Astrocyte (in vitro differentiated cells and primary cell): ENCODE data around the gene GCDH. TPM values are rescaled to one million over a fixed set of nuclear protein-coding genes. Genes with fewer than 3 reads are reported as not detected.

Experiments used
- DNase-seq: peaks from one replicate; pipeline ENCODE4 v3.0.0-alpha.2; 2010; ENCODE audit warnings: low read depth
- FAIRE-seq: peaks from 2 replicates; lab custom pipeline; 2011; peaks lifted over from hg19 to GRCh38; lab: Jason Lieb, UNC
- H2AFZ ChIP-seq: 2 replicates; pipeline ENCODE4 v1.6.0; 2012; ENCODE audit warnings: low read depth, low read length, inconsistent platforms
- H3K27ac ChIP-seq: 2 replicates; pipeline ENCODE4 v1.5.1; 2011; ENCODE audit warnings: low read depth, low read length, inconsistent platforms
- H3K27me3 ChIP-seq: 2 replicates; pipeline ENCODE4 v1.6.0; 2011; ENCODE audit warnings: low read length, inconsistent platforms; ENCODE audit not compliant: insufficient read depth
- H3K36me3 ChIP-seq: 2 replicates; pipeline ENCODE4 v1.5.1; 2011; ENCODE audit warnings: low read length, inconsistent platforms; ENCODE audit not compliant: insufficient read depth
- H3K4me1 ChIP-seq: 2 replicates; pipeline ENCODE4 v1.5.1; 2011; ENCODE audit warnings: low read length, inconsistent platforms; ENCODE audit not compliant: insufficient read depth
- H3K4me2 ChIP-seq: 2 replicates; pipeline ENCODE4 v1.6.0; 2012; ENCODE audit warnings: low read length, inconsistent platforms
- H3K4me3 ChIP-seq: 2 replicates; pipeline ENCODE4 v1.5.1; 2011; ENCODE audit warnings: low read depth, mild to moderate bottlenecking, low read length, inconsistent platforms; ENCODE audit not compliant: insufficient read depth
- H3K79me2 ChIP-seq: 2 replicates; pipeline ENCODE4 v1.6.0; 2012; ENCODE audit warnings: mild to moderate bottlenecking, low read length, inconsistent platforms; ENCODE audit not compliant: insufficient read depth
- H3K9ac ChIP-seq: 2 replicates; pipeline ENCODE4 v1.6.0; 2012; ENCODE audit warnings: mild to moderate bottlenecking, low read length, inconsistent platforms
- H3K9me3 ChIP-seq: 2 replicates; pipeline ENCODE4 v1.5.1; 2012; ENCODE audit warnings: low read depth, mild to moderate bottlenecking, low read length, inconsistent platforms; ENCODE audit not compliant: insufficient read depth
- H4K20me1 ChIP-seq: 2 replicates; pipeline ENCODE4 v1.6.0; 2012; ENCODE audit warnings: low read length, inconsistent platforms; ENCODE audit not compliant: insufficient read depth
- H3K27ac Mint-ChIP-seq: one replicate; pipeline ENCODE4 v1.8.0; 2021; ENCODE audit warnings: mild to moderate bottlenecking, mixed read lengths; ENCODE audit not compliant: unreplicated experiment
- H3K27me3 Mint-ChIP-seq: one replicate; pipeline ENCODE4 v1.8.0; 2021; ENCODE audit warnings: low read depth, mixed read lengths; ENCODE audit not compliant: unreplicated experiment
- H3K36me3 Mint-ChIP-seq: one replicate; pipeline ENCODE4 v1.8.0; 2021; ENCODE audit warnings: low read depth, mixed read lengths; ENCODE audit not compliant: unreplicated experiment
- H3K4me1 Mint-ChIP-seq: one replicate; pipeline ENCODE4 v1.8.0; 2021; ENCODE audit warnings: low read depth, mixed read lengths; ENCODE audit not compliant: unreplicated experiment
- H3K4me3 Mint-ChIP-seq: one replicate; pipeline ENCODE4 v1.8.0; 2021; ENCODE audit warnings: mild to moderate bottlenecking, moderate library complexity, mixed read lengths; ENCODE audit not compliant: unreplicated experiment
- H3K9me3 Mint-ChIP-seq: one replicate; pipeline ENCODE4 v1.8.0; 2021; ENCODE audit warnings: mild to moderate bottlenecking, mixed read lengths; ENCODE audit not compliant: unreplicated experiment
- EZH2 ChIP-seq: IDR thresholded peaks from 2 replicates; pipeline ENCODE4 v1.6.1; 2012; ENCODE audit warnings: mild to moderate bottlenecking, low read length, inconsistent platforms; ENCODE audit not compliant: insufficient read depth
- total RNA-seq: library from RNA; stranded (reverse); gene quantifications from 2 replicates; pipeline ENCODE4 v1.2.1, GENCODE V29; 2021
- TF ChIP-seq, protein P1 (sequence below): IDR thresholded peaks from 2 replicates; pipeline ENCODE4 v1.5.1; 2011; ENCODE audit warnings: low read depth, mild to moderate bottlenecking, inconsistent platforms, low read length, moderate library complexity; ENCODE audit not compliant: insufficient read depth

Gene GCDH
- total RNA-seq, 1 donor from 2014 or later: 17.5 TPM

DNA sequence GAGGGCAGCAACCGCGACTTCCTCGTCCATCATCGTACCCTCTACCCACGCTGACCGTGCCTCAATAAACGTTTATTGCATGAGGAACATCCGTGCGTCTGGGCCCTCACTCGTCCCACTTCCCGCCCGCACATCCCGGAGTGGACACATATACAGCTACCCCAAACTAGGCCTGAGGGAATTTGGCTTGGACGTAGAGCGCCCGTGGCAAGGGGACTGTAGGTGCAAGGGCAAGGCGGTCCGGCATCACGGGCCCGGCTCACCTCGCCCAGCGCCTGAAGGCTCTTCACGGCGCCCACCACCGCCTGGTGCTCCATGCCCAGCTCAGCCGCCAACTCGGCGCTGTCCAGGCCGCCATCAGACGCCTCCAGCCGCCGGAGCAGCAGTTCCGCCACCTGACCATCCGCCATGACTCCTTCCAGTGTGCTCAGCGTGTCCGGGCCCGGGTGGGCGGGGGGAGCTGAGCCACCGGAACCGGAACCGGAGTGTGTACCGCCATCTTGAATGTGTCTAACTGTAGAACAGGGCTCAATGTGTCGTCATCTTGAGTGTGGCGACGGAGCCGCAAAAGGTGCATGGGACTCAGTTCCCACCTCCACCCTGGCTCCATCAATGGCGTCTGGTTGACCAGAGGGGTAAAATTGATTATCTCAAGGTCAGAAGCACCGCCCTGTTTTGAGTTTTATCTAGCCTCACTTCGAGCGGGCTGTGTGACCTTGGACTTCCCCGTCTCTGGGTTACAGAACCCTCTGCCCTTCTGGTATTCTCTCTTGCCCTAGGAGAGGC lies 42.5 kb downstream of the GCDH start, which contains the start of gene FARSA:
TSS of gene FARSA (minus strand) at position 425 of the 786 bp plus-strand sequence. CDS start at position 410, 15 bp downstream.
- Histone ChIP-seq H3K9me3 (no peaks in the 10 kb centered on the region), H3K36me3 (peaks cover 13% of the 10 kb centered on the region), H4K20me1 (peaks cover 28% of the 10 kb centered on the region), H3K4me3 (peak within 1 kb of the TSS; percentile 94), H3K27ac (peak within 1 kb of the TSS; percentile 63), H2AFZ (peak within 1 kb of the TSS; percentile 91), H3K4me2 (peak within 1 kb of the TSS; percentile 97), H3K27me3 (no peaks in the 10 kb centered on the region), H3K79me2 (peaks cover 34% of the 10 kb centered on the region), H3K9ac (peak within 1 kb of the TSS; percentile 92), H3K4me1 (peaks cover 17% of the 10 kb centered on the region)
- Mint-ChIP-seq H3K27ac (peak within 1 kb of the TSS; percentile 96), H3K27me3 (no peaks in the 10 kb centered on the region), H3K4me3 (peak within 1 kb of the TSS; percentile 100), H3K4me1 (peaks cover 12% of the 10 kb centered on the region), H3K36me3 (peaks cover 3% of the 10 kb centered on the region), H3K9me3 (no peaks in the 10 kb centered on the region)
- DNase-seq (peak; percentile 77), FAIRE-seq (no peak)
- TF ChIP-seq, protein P1, sequence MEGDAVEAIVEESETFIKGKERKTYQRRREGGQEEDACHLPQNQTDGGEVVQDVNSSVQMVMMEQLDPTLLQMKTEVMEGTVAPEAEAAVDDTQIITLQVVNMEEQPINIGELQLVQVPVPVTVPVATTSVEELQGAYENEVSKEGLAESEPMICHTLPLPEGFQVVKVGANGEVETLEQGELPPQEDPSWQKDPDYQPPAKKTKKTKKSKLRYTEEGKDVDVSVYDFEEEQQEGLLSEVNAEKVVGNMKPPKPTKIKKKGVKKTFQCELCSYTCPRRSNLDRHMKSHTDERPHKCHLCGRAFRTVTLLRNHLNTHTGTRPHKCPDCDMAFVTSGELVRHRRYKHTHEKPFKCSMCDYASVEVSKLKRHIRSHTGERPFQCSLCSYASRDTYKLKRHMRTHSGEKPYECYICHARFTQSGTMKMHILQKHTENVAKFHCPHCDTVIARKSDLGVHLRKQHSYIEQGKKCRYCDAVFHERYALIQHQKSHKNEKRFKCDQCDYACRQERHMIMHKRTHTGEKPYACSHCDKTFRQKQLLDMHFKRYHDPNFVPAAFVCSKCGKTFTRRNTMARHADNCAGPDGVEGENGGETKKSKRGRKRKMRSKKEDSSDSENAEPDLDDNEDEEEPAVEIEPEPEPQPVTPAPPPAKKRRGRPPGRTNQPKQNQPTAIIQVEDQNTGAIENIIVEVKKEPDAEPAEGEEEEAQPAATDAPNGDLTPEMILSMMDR: no peak
- no peak for TF ChIP-seq EZH2

DNA sequence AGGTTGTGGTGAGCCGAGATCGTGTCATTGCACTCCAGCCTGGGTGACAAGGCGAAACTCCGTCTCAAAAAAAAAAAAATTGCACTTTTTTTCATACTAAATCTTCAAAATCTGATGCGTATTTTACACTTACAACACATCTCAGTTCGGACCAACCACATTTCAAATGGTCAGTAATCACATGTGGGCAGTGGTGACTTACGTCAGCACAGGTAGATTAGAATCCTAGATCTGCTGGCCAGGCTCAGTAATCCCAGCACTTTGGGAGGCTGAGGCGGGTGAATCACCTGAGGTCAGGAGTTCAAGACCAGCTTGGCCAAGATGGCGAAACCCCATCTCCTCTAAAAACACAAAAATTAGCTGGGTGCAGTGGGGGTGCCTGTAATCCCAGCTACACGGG lies 44.1 kb downstream of the GCDH start:
- H3K9ac ChIP-seq: no peak overlapping the region
- Mint-ChIP-seq H3K4me1 (peaks cover 16% of the 10 kb centered on the region), H3K9me3 (no peaks in the 10 kb centered on the region), H3K4me3 (no peak overlapping the region), H3K27me3 (no peaks in the 10 kb centered on the region), H3K27ac (no peak overlapping the region), H3K36me3 (peaks cover 8% of the 10 kb centered on the region)
- DNase-seq: no peak
- H3K79me2 ChIP-seq: peaks cover 50% of the 10 kb centered on the region
- H4K20me1 ChIP-seq: peaks cover 38% of the 10 kb centered on the region
- no peak overlapping the region for H2AFZ ChIP-seq
- H3K4me2 ChIP-seq: no peak overlapping the region
- H3K27me3 ChIP-seq: no peaks in the 10 kb centered on the region
- H3K9me3 ChIP-seq: no peaks in the 10 kb centered on the region
- peaks cover 14% of the 10 kb centered on the region for H3K36me3 ChIP-seq
- H3K4me3 ChIP-seq: no peak overlapping the region
- peaks cover 21% of the 10 kb centered on the region for H3K4me1 ChIP-seq
- no peak overlapping the region for H3K27ac ChIP-seq
- no peak for TF ChIP-seq EZH2
- TF ChIP-seq, protein P1: no peak
- no peak for FAIRE-seq

DNA sequence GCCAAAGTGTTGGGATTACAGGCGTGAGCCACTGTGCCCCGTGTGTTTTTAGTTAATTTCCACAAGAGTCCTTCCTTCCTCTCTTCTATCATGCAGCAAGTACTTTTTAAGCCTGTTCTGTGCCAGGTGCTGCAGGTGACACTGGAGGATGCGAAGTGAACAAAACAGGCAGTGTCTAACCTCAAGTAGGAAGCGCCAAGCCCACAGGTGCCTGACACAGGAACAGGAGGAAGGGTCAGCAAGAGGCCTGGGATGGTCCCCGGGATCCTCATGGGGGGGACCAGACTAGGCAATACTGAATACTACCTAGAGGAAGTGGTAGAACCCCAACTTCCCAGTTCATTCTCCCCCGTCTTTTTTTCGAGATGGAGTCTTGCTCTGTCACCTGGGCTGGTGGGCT lies 45.6 kb downstream of the GCDH start:
- TF ChIP-seq, protein P1: no peak
- no peak for TF ChIP-seq EZH2
- Histone ChIP-seq H4K20me1 (peaks cover 43% of the 10 kb centered on the region), H3K4me3 (no peak overlapping the region), H3K4me1 (peaks cover 33% of the 10 kb centered on the region), H3K9me3 (no peaks in the 10 kb centered on the region), H3K27ac (no peak overlapping the region), H3K27me3 (no peaks in the 10 kb centered on the region), H2AFZ (no peak overlapping the region), H3K79me2 (peaks cover 52% of the 10 kb centered on the region), H3K9ac (no peak overlapping the region), H3K36me3 (peaks cover 21% of the 10 kb centered on the region), H3K4me2 (no peak overlapping the region)
- Mint-ChIP-seq H3K9me3 (no peaks in the 10 kb centered on the region), H3K4me1 (peaks cover 21% of the 10 kb centered on the region), H3K27ac (no peak overlapping the region), H3K36me3 (peaks cover 19% of the 10 kb centered on the region), H3K27me3 (no peaks in the 10 kb centered on the region), H3K4me3 (peak overlapping the region; percentile 21)
- FAIRE-seq: no peak
- no peak for DNase-seq
